GM12892 (cell line): ENCODE results near the gene NLRC5.
"Not testable (repeated sequence)": the region's sequence is repeated elsewhere in the genome, so short reads cannot be mapped to it uniquely, and the experiment has no call there.

Source experiments
- POLR2A ChIP-seq: IDR thresholded peaks from 2 replicates; pipeline ENCODE4 v1.6.1; 2011; ENCODE audit warnings: low read depth, low read length, control low read depth
- TAF1 ChIP-seq: IDR thresholded peaks from 2 replicates; pipeline ENCODE4 v1.6.1; 2011; ENCODE audit warnings: low read depth, mild to moderate bottlenecking, control low read depth, low read length, borderline replicate concordance

DNA sequence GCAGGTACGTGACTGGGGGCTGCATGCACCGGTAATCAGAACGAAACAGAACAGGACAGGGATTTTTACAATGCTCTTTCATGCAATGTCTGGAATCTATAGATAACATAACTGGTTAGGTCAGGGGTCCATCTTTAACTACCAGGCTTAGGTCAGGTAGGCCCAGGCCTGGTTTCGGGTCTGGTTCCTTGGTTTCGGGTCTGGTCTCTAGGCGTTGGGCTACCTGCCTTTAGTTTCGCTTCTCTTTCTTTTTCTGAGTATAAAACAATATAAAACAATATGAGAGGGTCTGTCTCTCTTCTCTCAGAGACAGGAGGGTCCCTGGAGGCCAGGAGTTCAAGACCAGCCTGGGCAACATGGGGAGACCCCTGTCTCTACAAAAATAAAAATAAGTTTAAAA is 15.5 kb upstream of the NLRC5 start:
- not testable (repeated sequence) for TF ChIP-seq POLR2A, TAF1
